NCI-H187 treated with DMSO at 0.1 percent for 48 hours (cell line): Measurements from ENCODE around the gene CD34.

Source experiments
- DNase-seq: peaks from one replicate; lab custom pipeline; 2025; lab: John Stamatoyannopoulos, UW

Gene CD34

DNA sequence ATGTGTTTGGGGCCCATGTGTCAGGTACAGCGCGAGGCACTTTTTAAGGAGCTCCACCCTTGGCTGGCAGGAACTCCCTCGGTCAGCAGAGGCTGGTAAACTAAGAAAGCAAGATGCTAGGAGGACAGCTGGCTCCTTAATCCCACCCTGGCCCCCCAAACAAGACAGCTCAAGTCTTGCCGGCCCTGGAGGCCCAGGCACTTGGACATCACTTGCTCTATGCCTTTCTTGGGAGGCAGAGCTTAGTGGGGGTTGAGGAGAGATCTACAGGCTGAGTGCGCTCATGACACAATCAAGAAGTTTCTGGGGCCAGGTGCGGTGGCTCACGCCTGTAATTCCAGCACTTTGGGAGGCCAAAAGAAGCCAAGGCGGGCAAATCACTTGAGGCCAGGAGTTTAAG, 78.1 kb downstream of the CD34 start:
- DNase-seq: no peak

DNA sequence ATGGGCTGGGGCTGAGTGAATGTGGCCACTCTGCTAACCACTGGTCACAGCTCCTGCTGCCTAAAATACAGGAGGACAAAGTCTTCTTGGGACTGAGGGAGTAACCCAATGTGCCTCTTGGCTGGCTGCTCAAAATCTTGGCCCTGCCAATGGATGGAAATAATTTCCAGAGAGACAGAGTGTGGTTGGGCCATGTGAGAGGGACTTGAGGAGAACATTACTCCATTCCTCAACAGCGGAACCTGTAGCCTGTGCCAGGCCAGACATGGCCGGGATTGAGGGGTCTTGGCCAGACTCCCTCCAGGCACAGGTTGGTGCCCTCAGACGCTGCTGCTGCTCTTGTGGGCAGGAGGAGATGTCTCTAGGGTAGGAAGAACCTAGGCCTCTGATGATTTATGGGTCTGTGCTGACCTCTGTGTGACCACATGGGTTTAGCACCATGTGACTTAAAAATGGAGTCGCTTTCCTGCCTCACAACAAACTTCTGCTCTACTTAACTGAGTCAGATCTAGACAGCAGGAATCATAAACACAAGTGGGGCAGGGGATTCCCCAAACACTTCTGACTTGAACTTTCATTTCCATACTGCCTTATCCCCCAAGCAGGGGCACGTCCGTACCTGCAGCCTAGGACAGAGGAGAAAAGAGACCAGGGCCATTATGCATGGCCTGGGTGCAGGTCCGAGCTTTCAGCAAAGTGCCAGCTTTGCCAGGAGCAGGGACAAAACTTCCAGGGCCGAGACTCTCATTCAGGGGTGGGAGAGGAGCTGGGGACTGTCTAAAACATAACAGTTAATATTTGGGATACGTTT, 79.2 kb downstream of the CD34 start:
- no peak for DNase-seq
